ENCODE data around the gene TLE1.
A peak's percentile ranks its signal among the peaks of the same experiment; 100 is the strongest.

The TLE1 gene

GRCh38 chr9:81686614-81687520, 2.5 kb downstream of the TLE1 start:
- peak in 1 of 2 experiments; percentile 8 for DNase-seq

GRCh38 chr9:81685763-81686613, 3.4 kb downstream of the TLE1 start:
- DNase-seq, result no peak

DNA sequence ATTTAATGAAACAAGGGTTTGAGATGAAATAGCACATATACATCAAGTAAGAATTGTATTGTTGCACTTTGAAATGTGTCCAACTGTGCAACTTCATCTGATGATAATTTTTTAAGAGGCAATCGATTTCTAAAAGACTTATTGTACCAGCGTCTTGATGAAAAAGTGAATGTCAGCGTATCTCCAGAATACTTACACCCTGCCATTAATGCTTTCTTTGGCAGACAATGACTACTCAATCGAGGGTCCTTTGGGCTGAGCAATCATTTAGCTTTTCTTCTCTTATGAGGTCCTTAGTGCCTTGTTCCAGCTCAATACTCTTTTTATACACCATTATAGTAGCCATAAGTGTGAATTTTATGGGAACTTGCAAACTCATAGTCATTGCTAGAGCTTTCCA, 4.7 kb downstream of the TLE1 start:
- DNase-seq, result no peak

DNA sequence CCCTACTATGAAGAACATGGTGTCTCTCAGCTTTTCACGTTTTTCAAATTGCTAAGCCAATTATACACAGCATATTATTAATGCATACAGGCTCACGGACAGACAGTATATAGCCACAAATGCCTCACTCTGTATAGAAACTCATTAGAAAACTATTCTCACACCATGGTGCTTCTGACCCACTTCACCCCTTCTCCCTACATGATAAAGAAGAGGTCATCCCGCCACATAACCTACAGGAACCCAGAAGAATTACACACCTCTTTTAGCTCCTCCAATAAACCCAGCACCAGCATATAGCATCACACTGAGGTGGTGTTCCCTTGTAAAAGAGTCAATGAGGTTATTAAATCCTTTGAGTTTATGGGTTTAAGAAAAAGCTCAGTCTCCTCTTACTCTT, 5.6 kb downstream of the TLE1 start:
- no peak for DNase-seq

GRCh38 chr9:81683238-81683637, 6.1 kb downstream of the TLE1 start:
- no peak for DNase-seq

GRCh38 chr9:81682797-81683196, 6.5 kb downstream of the TLE1 start:
- no peak for DNase-seq

- no peak for DNase-seq
Observed at GRCh38 chr9:81682177-81682576, 7.2 kb downstream of the TLE1 start.

DNA sequence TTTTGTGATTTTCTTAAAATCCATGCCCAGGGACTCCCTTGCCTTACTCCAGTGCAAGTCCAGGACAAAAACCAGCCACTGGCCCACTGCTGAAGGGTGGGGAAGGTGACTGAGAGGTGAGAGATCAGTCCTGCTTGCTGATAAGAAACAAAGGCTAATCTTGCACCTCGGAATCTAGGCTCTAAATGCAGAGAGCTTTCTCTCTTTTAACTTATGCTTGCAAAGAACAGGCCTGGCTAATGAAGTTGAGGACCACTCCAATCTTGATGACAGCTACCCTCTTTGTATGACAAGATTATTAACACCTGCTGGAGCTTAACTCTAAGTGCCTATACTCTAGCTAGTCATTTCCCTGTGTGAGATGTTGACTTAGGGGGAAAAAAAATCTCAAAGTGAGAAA, 8.8 kb downstream of the TLE1 start:
- DNase-seq, result no peak

DNA sequence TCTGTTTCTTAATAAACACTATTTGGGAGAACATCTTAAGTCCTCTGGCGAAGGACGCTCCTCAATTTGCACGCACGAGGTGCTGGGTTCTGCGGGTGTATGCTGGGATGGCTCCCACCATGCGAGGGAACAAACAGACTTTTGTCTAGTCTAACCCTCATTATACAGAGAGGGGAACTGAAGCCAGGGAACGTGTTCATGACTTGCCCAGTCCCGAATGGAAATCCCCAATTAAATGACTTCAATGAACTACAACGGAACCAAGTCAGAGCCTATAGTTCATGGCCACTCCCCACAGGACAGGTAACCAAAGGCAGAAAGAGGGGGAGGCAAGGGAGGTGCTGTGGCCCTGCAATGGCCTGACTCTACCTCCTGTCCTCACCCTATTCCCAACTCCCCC, 9.3 kb downstream of the TLE1 start:
- no peak for DNase-seq

- no peak for DNase-seq
Observed at GRCh38 chr9:81678088-81678487, 11.3 kb downstream of the TLE1 start.

- no peak for DNase-seq
Observed at GRCh38 chr9:81676395-81676794, 13.0 kb downstream of the TLE1 start.

- no peak for DNase-seq
Observed at GRCh38 chr9:81673310-81673709, 16.0 kb downstream of the TLE1 start.

DNA sequence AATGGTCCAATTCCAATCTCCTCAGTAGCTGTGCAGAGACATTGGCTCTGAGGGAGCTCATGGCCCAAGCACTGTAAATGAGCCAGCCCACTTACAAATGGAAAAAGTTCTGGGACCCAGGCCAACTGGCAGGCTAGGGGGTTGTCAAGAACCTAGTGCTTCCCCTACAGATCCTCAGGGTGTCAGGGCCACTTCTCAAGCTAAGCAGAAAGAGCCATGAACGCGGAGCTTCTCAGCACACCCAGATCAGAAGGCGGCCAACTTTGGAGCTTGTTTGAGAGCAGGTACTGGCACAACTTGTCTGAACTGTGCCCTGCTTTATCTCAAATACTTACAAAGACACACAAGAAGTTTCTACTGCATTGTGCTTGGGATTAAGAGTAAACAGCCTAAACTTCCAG, 17.5 kb downstream of the TLE1 start:
- DNase-seq, result no peak

- DNase-seq, result no peak
Observed at GRCh38 chr9:81669866-81670265, 19.5 kb downstream of the TLE1 start.

DNA sequence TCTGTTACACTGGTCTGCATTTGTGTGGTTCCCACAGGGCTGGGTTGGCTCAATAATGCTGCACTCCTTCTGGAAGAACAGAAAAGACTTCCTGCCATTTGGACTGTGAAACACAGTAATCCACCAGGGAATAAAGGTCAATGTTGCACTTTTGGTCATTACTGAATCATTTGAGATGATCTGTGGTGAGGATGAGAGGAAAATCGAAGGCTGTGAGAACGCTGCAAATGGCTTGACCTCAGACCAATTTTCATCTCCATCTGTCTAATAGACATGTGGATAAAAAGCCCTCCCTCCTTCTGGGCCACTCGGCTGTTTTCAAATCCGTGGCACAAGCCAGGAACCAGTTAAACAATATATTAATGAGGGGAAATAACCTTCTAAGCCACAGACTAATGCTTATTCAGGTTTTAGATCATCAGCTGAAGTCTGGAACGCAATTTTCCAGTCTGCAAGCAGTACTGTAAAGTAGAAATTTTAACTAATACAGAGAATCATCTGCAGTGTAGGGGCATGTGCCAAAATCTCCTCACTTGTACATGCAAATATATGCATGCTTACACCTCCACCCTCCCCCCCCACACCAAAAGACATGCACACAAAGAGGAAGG, 20.2 kb downstream of the TLE1 start:
- DNase-seq, result no peak

DNA sequence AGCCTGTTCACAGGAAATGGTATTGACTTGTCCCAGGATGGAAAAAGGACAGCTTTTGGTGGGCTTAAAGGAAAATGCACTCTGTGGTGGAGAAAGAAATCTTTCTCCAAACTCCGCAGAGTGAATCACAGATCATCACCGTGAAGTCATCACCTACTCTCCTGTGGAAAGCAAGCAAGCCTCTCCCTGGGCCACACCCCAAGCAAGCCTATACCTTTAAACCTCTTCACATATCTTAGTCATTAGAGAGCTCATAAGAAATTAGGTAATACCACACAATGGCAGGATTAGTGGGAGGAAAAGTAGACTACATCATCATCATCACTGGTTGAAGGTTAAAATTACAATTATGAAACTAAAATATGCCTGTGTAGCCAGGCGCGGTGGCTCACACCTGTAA, 23.2 kb downstream of the TLE1 start:
- no peak for DNase-seq

- no peak for DNase-seq
Observed at GRCh38 chr9:81665322-81665871, 23.9 kb downstream of the TLE1 start.

- no peak for DNase-seq
Observed at GRCh38 chr9:81664638-81665222, 24.6 kb downstream of the TLE1 start.

- no peak for DNase-seq
Observed at GRCh38 chr9:81661339-81661738, 28.0 kb downstream of the TLE1 start.

- DNase-seq, result no peak
Observed at GRCh38 chr9:81656871-81657337, 32.4 kb downstream of the TLE1 start.

DNA sequence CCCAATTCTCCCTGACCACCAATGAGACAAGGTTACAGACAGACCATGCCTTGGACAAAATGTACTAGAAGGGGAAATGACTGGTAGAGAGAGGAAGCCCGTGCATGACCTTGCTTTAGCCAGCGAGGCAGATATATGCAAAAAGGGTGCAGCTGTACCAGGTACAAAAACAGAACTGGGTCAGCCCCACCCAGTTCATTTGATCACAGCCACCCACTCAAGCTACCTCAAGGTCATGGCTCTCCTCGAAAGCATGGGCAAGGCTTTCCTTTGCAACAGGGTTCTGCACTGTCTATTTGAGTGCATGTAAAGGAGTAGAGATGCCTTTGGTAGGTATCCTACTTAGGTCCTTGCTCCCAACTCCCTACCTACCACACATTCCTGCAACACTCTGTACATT, 33.3 kb downstream of the TLE1 start:
- no peak for DNase-seq

- no peak for DNase-seq
Observed at GRCh38 chr9:81653240-81653639, 36.1 kb downstream of the TLE1 start.

Measured in AML-193 (cell line).